HepG2 (cell line): ENCODE measurements around the gene NRDC. TPM values are rescaled to one million over a fixed set of nuclear protein-coding genes. Genes with fewer than 3 reads are reported as not detected.
A peak's percentile ranks its signal among the peaks of the same experiment; 100 is the strongest.

Source experiments
- ATAC-seq: fragments of 200-7000 bp; cut with Tn5 transposase; 3 replicates; pipeline ENCODE4 v1.9.1; 2020; ENCODE audit warnings: mild to moderate bottlenecking, moderate library complexity
- BruUV-seq: library from RNA; stranded (reverse); fragments of 400-500 nt; replicated peaks from 2 replicates; lab custom pipeline; 2021; lab: Mats Ljungman, UMichigan
- CTCF ChIA-PET: fragments of 300-600 bp; formaldehyde crosslinking; extraction: SDS; loops from one replicate; lab custom pipeline; 2021; ENCODE audit warnings: low total read pairs, inconsistent platforms, low intra/inter-chr PET ratio; lab: Yijun Ruan, JAX
- POLR2A ChIA-PET: fragments of 350-600 bp; sonication (Branson Sonifier 250); formaldehyde crosslinking; loops from one replicate; lab custom pipeline; 2020; ENCODE audit warnings: antibody characterized with exemption, inconsistent platforms; lab: Yijun Ruan, JAX
- DNase-seq: peaks from one replicate; pipeline ENCODE4 v3.0.0-alpha.2; 2015; ENCODE audit warnings: low spot score
- FAIRE-seq: peaks from 3 replicates; lab custom pipeline; 2011; peaks lifted over from hg19 to GRCh38; lab: Jason Lieb, UNC
- H2AFZ ChIP-seq: one replicate; pipeline ENCODE4 v1.6.1; 2011; ENCODE audit warnings: low read length, inconsistent platforms
- H3K27ac ChIP-seq: fragments of 300-600 bp; 3 replicates; pipeline ENCODE4 v1.8.0; 2011; ENCODE audit warnings: mixed run types, mild to moderate bottlenecking, mixed read lengths, low read length, inconsistent platforms; ENCODE audit not compliant: insufficient read depth; ENCODE audit errors: extremely low read length
- H3K27me3 ChIP-seq, 2 experiments: fragments of 200-600 bp in 1 of 2; 2 replicates in 1 of 2; 3 replicates in 1 of 2; pipeline versions ENCODE4 v1.6.0 to v1.8.0; 2011; ENCODE audit warnings: low read length in 2 of 2, mild to moderate bottlenecking in 2 of 2, moderate library complexity in 2 of 2, inconsistent platforms in 1 of 2; ENCODE audit not compliant: insufficient read depth in 2 of 2, control insufficient read depth in 1 of 2
- H3K36me3 ChIP-seq, 2 experiments: fragments of 200-600 bp in 1 of 2; replicated peaks in 1 of 2; 2 replicates in 1 of 2; 3 replicates in 1 of 2; pipeline versions ENCODE4 v1.5.1 to v1.8.0; 2011; ENCODE audit warnings: low read length in 2 of 2, inconsistent platforms in 1 of 2; ENCODE audit not compliant: insufficient read depth in 2 of 2, control insufficient read depth in 1 of 2
- H3K4me1 ChIP-seq: 2 replicates; pipeline ENCODE4 v1.5.1; 2012; ENCODE audit warnings: low read length, inconsistent platforms; ENCODE audit not compliant: insufficient read depth
- H3K4me2 ChIP-seq: 2 replicates; pipeline ENCODE4 v1.6.0; 2011; ENCODE audit warnings: low read depth, low read length, inconsistent platforms
- H3K4me3 ChIP-seq, 3 experiments: fragments of 200-600 bp in 1 of 3; sonication (generic), shearing (Covaris generic) in 1 of 3; replicated peaks in 1 of 3; 2 replicates each; pipeline ENCODE4 v1.5.1; 2011 to 2016; ENCODE audit warnings: low read length in 3 of 3, inconsistent platforms in 2 of 3, low read depth in 2 of 3, mild to moderate bottlenecking in 2 of 3, control low read depth in 1 of 3, mixed read lengths in 1 of 3; ENCODE audit not compliant: insufficient read depth in 1 of 3
- H3K79me2 ChIP-seq: one replicate; pipeline ENCODE4 v1.6.1; 2011; ENCODE audit warnings: low read length, inconsistent platforms; ENCODE audit not compliant: insufficient read depth
- H3K9ac ChIP-seq: 2 replicates; pipeline ENCODE4 v1.6.0; 2011; ENCODE audit warnings: mild to moderate bottlenecking, low read depth, low read length, inconsistent platforms; ENCODE audit not compliant: insufficient read depth
- H3K9me3 ChIP-seq: 2 replicates; pipeline ENCODE4 v1.5.1; 2012; ENCODE audit warnings: mild to moderate bottlenecking, low read length
- H4K20me1 ChIP-seq: 2 replicates; pipeline ENCODE4 v1.6.0; 2011; ENCODE audit warnings: inconsistent platforms, mild to moderate bottlenecking, low read length, moderate library complexity; ENCODE audit not compliant: insufficient read depth
- HNRNPK ChIP-seq: fragments of 200-400 bp; formaldehyde crosslinking; IDR thresholded peaks from 2 replicates; pipeline ENCODE4 v1.6.1; 2018; ENCODE audit warnings: low read length, low read depth, moderate library complexity, mild to moderate bottlenecking; ENCODE audit not compliant: poor library complexity, severe bottlenecking
- MEIS2 ChIP-seq: sonication (generic); formaldehyde crosslinking; IDR thresholded peaks from 2 replicates; pipeline ENCODE4 v1.9.0; 2021; ENCODE audit warnings: mild to moderate bottlenecking, missing genetic modification reagents
- PCBP2 ChIP-seq: fragments of 200-400 bp; formaldehyde crosslinking; optimal IDR thresholded peaks from 2 replicates; pipeline ENCODE3; 2018; ENCODE audit warnings: low read length, low read depth; ENCODE audit not compliant: poor library complexity, severe bottlenecking
- RBM22 ChIP-seq: fragments of 200-400 bp; formaldehyde crosslinking; optimal IDR thresholded peaks from 2 replicates; pipeline ENCODE3; 2017; ENCODE audit warnings: mild to moderate bottlenecking, low read length, moderate library complexity
- ZNF383 ChIP-seq: sonication (generic); formaldehyde crosslinking; IDR thresholded peaks from 2 replicates; pipeline ENCODE4 v1.4.0; 2020; ENCODE audit warnings: missing genetic modification reagents, mild to moderate bottlenecking, borderline replicate concordance
- WGBS: methylation state at CpG from one replicate; pipeline ENCODE4 v1.1.6; 2017; ENCODE audit warnings: low lambda C conversion rate; 5-methylcytosine and 5-hydroxymethylcytosine counted together
- in situ Hi-C: cut with HindIII; loops from 2 replicates; pipeline ENCODE4 v1.10.0; 2017; ENCODE audit warnings: low pct_unique_long_range_greater_than_20kb; ENCODE audit not compliant: extremely low pct_ligation_motif_present
- intact Hi-C: fragments of 100-400 bp; cut with micrococcal nuclease; formaldehyde crosslinking; loops from one replicate; pipeline ENCODE4 v1.10.0; 2022; ENCODE audit not compliant: unreplicated experiment
- polyA plus RNA-seq, 8 experiments: library from polyadenylated mRNA; depleted of rRNA in 3 of 8; stranded (reverse) in 7 of 8; unstranded in 1 of 8; fragments of >200 nt; fragmentation: Illumina TruSeq in 4 of 8; extraction: Trizol in 4 of 8; gene quantifications; 2 replicates each; pipeline versions ENCODE4 v1.2.1 to v1.2.3, GENCODE V29; 2011 to 2016; ENCODE audit warnings: low read depth in 4 of 8, missing spikeins in 1 of 8, mixed read lengths in 1 of 8; ENCODE audit not compliant: insufficient read depth in 1 of 8
- total RNA-seq, 5 experiments: library from RNA; depleted of rRNA; stranded (reverse); fragments of >200 nt; fragmentation: Illumina TruSeq; extraction: Trizol; gene quantifications; 2 replicates each; pipeline ENCODE4 v1.2.3, GENCODE V29; 2016; ENCODE audit warnings: low read depth in 1 of 5

NRDC gene
- total and polyA plus RNA-seq, 2 of the 13 experiments (the other 11 are each of a cell fraction or from before 2014, with no cell fraction given), result 57.6 to 64.9 TPM

DNA sequence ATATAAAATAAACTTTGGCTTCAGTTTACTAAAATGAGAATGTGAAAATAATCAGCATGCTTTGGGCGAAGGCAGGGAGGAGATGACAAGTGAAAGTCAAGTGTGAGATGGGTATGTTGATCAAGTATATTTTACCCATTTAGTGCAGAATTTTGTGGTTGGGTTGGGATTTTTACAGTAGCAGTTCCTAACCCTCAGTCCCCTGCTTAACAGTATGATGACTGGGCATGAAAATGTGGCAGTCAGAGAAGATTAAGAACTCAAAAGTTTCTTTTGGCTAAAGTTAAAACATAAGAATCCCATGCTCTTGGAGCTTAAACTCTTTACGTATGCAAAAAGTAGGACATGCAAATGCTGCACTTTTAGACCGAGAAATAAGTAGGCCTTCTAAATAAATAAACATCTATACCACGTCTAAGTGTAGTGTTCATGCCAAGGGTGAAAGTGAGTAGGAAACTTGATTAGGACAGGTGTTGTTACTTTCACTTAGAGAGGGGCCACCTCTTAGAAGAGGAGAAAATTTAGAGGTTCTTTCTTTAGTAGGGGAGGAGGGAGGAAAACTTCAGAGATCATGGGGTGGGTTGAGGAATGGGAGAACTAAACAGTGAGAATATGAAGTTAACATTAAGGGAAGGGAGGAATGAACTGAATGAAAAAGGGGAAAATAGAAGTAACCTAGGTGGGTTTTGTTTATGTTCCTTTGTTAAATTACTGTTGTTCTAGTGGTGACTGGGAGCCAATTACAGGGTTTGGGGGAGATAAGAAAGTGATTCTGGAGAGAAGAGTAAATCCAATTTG lies 133.8 kb downstream of the NRDC start:
- intact Hi-C loops, result no loop called here
- H3K4me3 ChIP-seq, result no peak overlapping the region
- FAIRE-seq (no peak), DNase-seq (no peak), ATAC-seq (no peak)
- no TSS peak for BruUV-seq
- H2AFZ ChIP-seq, result no peak overlapping the region
- POLR2A ChIA-PET, result no interaction called here
- 96% methylated on average over 4 of the region's 4 CpGs for WGBS
- no peak overlapping the region for H3K9ac ChIP-seq
- peaks cover 0 to 7% of the 10 kb centered on the region in 2 experiments; a peak in 2 of 5 replicates for H3K36me3 ChIP-seq
- CTCF ChIA-PET, result no interaction called here
- H3K4me2 ChIP-seq, result no peak overlapping the region
- H3K79me2 ChIP-seq, result peaks cover 43% of the 10 kb centered on the region
- in situ Hi-C loops, result no loop called here
- H3K27me3 ChIP-seq, result no peaks in the 10 kb centered on the region
- no peaks in the 10 kb centered on the region for H3K9me3 ChIP-seq
- TF ChIP-seq ZNF383, result no peak
- TF ChIP-seq RBM22, result peak; percentile 30
- no peaks in the 10 kb centered on the region for H4K20me1 ChIP-seq
- no peak overlapping the region for H3K27ac ChIP-seq
- no peaks in the 10 kb centered on the region for H3K4me1 ChIP-seq

DNA sequence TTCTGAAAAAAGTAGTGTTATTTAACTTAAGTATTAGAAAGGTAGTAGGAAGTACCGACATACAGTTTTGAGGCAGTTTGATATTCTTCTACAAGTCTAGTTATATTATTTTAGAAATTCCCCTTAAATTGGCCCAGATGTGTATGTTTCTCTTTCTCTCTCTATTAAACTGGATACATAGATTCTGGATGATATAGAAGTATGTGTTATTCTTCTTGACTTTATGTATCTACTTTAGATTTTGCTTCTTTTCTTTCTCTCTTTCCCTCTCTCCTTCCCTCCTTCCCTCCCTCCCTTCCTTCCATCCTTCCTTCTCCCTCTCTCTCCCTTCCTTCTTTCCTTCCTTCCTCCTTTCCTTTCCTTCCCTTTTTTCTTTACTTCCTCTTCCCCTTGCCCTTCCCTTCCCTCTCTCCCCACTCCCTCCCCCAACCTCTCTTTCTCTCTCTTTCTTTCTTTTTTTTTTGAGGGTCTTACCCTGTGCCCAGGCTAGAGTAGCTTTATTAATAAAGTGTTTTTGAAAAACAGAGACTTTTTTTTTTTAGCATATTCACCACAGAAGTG lies 137.3 kb downstream of the NRDC start:
- 97% methylated on average over 1 of the region's 1 CpG for WGBS
- intact Hi-C loops (no loop called here), in situ Hi-C loops (no loop called here)
- ChIA-PET POLR2A (interaction anchor here (1.4 kb wide), 1 partner anchor 12 kb away, joined by 5 read pairs; no protein-coding TSS in a partner anchor), CTCF (no interaction called here)
- TF ChIP-seq HNRNPK (peak; percentile 51), MEIS2 (no peak), PCBP2 (peak; percentile 42)
- Histone ChIP-seq H3K4me3 (no peak overlapping the region), H3K9ac (no peak overlapping the region), H2AFZ (no peak overlapping the region), H3K79me2 (peaks cover 78% of the 10 kb centered on the region), H3K27me3 (no peaks in the 10 kb centered on the region), H4K20me1 (no peaks in the 10 kb centered on the region; the same call in 1 of the 2 replicates), H3K36me3 (peaks cover 0 to 3% of the 10 kb centered on the region in 2 experiments; a peak in 1 of 5 replicates), H3K9me3 (no peaks in the 10 kb centered on the region), H3K4me1 (peaks cover 26% of the 10 kb centered on the region), H3K4me2 (no peak overlapping the region), H3K27ac (no peak overlapping the region)
- no TSS peak for BruUV-seq
- FAIRE-seq (no peak), DNase-seq (no peak), ATAC-seq (no peak)
